ENCODE measurements around the gene SLC18A3.
A peak's percentile ranks its signal among the peaks of the same experiment; 100 is the strongest.

The SLC18A3 gene

DNA sequence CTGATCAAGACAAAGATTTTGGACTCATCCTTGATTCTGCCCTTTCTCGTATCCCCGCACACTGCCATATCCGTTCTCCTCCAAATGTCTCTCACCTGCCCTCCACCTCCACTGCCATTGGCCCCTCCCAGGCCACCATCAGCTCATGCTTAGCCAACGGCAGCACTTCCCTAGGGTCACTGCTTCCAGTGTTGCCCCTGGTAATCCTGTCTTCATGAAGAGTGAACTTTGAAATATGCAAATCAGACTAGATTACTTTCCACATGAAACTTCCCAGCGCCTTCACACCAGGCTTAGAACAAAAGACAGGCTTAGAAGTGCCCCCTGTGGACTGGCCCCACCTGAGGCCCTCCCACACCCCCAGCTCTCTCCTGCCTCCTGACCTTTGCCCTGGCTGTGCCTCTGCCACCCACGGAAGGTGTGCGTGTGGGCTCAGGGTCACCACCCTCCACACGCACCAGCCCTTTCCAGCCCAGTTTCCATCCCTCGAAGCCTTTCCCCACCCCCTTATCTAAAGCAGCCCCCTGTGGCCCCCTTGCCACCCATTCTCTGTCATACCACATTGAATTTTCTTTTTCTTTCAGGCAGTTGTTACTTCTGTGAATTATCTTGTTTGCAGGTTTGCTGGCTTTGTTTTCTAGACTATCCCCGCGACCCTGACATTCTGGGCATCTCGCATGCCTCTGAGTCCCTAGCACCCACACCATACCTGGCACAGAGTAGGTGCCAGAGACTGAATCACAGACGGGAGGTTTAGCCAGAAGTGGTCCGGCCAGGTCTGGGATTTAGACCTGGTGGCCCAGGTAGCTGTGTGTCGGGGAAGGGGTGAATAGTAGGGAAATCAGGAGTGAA is 42.5 kb downstream of the SLC18A3 start:
- no peak for DNase-seq

DNA sequence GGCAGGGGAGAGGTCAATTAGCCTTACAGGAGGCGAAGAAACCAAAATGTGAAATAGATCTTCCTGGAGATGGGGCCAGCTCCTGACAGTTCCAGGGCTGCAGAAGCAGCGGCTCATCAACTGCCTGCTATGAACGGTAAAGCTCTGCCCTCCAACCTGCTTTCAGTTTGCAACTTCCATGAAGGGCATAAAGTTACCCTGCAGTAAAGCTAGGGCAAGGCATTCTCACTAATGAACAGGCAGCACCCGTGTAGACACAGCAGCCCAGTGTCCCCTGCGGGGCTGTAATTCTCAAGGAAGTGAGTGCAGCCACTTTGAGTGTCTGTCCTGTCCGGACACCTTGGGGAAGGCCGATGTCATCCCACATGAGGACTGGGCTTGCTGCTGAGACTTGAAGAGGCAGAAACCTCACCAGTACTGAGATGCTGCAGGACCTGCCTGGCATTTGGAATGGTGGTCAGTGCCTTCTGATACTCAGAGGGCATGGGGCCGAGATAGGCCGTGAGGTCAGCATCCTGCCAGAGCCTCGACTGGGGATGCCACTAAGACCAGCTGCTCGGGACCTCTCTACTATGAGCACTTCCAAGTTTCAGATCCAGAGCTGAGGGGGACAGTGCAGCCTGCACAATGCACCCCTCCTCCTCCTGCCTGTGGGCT is 43.3 kb downstream of the SLC18A3 start:
- DNase-seq: no peak

DNA sequence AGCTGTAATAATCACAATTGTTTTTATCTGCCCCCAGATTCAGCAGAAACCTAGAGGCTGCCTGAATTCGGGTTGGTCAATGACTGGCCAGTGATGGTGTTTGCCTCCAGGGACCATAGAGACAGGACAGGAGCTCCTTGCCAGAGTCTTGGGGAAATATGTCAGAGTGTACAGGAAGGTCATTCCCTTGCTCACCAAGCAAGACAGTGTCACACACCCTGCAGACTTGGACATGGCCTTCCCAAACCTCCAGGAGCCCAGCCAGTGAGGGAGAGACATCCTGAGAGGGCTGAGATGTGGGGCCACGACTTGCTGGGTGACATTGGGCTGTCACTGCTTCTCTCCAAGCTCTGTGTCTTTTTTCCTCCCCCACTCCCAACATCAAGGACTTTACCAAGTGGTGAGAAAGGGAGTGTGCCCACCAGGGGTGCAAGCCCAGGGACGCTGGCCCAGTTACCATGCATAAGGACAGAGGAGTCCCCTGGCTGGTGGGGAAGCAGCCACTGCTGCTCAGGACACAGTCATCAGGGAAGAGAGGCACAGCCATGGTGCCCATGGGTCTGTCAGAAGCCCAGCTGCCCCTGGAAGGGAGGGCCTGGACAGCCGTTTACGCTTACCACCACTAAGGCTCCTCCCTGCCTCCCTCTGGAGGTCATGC is 44.1 kb downstream of the SLC18A3 start:
- no peak for DNase-seq

DNA sequence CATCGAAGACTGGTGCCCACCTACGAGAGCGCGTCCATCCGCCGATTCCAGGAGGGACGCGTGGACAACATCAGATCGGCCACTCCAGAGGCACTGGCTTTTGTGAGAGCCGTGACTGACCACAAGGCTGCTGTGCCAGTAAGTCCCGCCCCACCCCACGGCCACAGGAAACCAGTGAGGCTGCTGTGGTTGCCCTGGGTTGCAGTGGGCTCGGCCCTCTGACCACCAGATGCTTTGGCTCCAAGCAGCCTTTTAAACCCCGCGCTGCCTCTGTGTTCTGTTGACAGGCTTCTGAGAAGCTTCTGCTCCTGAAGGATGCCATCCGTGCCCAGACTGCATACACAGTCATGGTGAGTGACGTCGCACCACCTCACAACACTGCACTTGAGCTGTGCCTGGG is 45.0 kb downstream of the SLC18A3 start:
- DNase-seq: no peak

DNA sequence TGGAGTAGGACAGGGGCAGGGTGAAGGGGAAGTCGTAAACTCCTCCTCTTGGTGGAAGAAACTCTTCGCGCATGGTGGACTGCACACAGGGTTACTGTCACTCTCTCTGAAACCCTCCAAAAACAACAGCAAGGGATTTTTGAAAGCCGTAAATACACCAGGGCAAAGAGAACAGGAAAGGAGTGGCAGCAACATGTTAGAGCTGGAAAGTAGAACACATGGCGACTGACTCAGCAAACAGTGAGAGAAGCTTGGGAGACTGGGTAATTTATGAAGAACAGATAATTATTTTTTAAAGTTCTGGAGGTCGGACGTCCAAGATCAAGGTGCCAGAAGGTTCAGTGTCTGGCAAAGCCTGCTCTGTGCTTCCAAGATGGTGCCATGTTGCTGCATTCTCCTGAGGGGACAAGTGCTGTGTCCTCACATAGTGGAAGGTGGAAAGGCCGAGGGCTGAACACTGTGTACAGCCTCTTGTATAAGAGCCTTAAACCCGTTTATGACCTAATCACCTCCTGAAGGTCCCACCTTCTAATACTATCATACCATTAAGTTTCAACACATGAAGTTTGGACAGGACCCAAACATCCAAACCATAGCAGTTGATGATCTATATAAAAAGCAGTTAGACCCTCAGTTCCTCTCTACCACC is 46.9 kb downstream of the SLC18A3 start:
- DNase-seq: no peak

DNA sequence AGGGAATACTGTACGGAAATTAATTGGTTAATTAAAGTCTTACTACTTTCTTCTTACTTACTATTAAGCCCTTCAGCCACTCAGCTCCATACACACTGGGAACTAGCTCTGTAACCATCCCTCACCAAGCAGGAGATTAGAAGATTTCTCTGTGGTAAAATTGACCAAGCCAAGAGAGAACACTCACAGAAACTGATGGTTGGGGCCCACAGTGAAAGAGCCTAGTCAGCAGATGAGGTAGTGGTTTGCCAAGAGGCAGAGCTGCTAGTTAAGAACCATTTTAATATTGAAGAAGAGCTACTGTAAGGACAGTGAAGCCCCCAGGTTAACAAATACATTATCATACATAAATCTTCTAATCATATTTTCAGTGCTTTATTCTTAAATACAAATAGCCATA is 47.5 kb downstream of the SLC18A3 start:
- peak in 1 of 5 experiments; percentile 11 for DNase-seq

DNA sequence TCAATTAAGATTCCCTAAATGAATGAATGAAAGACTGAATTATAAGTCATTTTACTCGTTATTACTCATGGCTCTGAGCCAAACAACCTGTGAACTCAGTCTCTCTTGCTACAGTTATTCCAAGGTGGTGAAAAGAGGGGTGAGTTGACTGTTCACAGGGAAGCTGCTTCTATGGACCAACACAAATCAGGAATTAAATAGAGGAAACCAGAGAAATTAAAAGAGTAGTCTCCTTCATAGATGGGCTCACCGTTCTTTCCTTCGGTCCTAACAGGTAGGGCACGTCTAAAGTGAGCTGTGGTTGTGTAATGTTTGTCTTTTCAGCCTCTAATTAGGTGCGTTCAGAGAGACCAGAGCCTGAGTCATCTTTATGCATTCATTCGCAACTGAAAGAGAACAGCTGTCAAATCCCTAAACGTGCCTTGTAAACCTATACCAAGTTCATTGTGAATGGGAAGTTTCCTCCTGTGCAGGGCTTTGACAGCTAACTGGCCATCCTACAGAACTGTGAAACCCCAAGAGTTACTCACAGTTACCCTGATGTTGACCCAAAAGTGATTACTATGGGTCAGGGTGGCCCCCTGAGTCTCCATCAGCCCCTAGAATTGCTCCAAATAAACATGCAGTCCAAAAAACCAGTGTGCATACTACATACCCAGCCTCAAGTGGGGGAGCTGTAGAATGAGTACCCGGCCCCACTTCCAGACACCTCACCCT is 51.2 kb downstream of the SLC18A3 start:
- DNase-seq: no peak

Data from T-helper 2 cell (primary cell).